Tibial nerve (tissue), 4 donors: ENCODE data around the gene ZNF385B. TPM values are rescaled to one million over a fixed set of nuclear protein-coding genes. Genes with fewer than 3 reads are reported as not detected.

Experiments
- DNase-seq, 2 donors: peaks; one replicate each; pipeline ENCODE4 v3.0.0-alpha.2; 2019; ENCODE audit warnings: low spot score in 2 of 2
- H3K27ac ChIP-seq, 4 donors: fragments of 200-600 bp; sonication (generic) in 3 of 4; one replicate each; pipeline ENCODE4 v1.5.1; 2017 to 2019; ENCODE audit warnings: mild to moderate bottlenecking in 1 of 4
- H3K27me3 ChIP-seq, 2 donors: fragments of 200-600 bp; sonication (generic) in 1 of 2; one replicate each; pipeline versions ENCODE4 v1.5.1 to v1.6.0; 2017 to 2019
- H3K36me3 ChIP-seq, 3 donors: fragments of 200-600 bp; sonication (generic); one replicate each; pipeline ENCODE4 v1.5.1; 2018 to 2019
- H3K4me1 ChIP-seq, 4 donors: fragments of 200-600 bp; sonication (generic) in 3 of 4; one replicate each; pipeline ENCODE4 v1.5.1; 2017 to 2019
- H3K4me3 ChIP-seq, 4 donors: fragments of 200-600 bp; sonication (generic) in 3 of 4; one replicate each; pipeline ENCODE4 v1.5.1; 2017 to 2019; ENCODE audit warnings: mild to moderate bottlenecking in 1 of 4, moderate library complexity in 1 of 4
- H3K9me3 ChIP-seq, 4 donors: fragments of 200-600 bp; sonication (generic) in 3 of 4; one replicate each; pipeline ENCODE4 v1.5.1; 2017 to 2019
- CTCF ChIP-seq, 5 experiments: fragments of 200-600 bp in 3 of 5; fragments of 450-650 bp in 2 of 5; sonication (generic) in 3 of 5; IDR thresholded peaks; one replicate each; pipeline ENCODE4 v1.5.1; 2016 to 2019; ENCODE audit warnings: antibody characterized with exemption in 5 of 5, mild to moderate bottlenecking in 3 of 5, moderate library complexity in 2 of 5
- EP300 ChIP-seq, 2 donors: sonication (generic); formaldehyde crosslinking; IDR thresholded peaks; one replicate each; pipeline ENCODE4 v1.6.1; 2017; ENCODE audit warnings: antibody characterized with exemption in 2 of 2, mild to moderate bottlenecking in 1 of 2
- POLR2A ChIP-seq, 2 donors: fragments of 450-650 bp; IDR thresholded peaks; one replicate each; pipeline ENCODE4 v1.6.1; 2017; ENCODE audit warnings: antibody characterized with exemption in 2 of 2, mild to moderate bottlenecking in 2 of 2, moderate library complexity in 2 of 2
- WGBS, 2 donors: methylation state at CpG; one replicate each; pipeline ENCODE4 v1.1.5; 2018; 5-methylcytosine and 5-hydroxymethylcytosine counted together
- total RNA-seq, 4 donors: library from RNA; depleted of rRNA; stranded (reverse); fragments of >200 nt; gene quantifications; one replicate each; pipeline ENCODE4 v1.1.0, GENCODE V29; 2016

ZNF385B gene
- total RNA-seq, 4 donors from 2014 or later, result 1.2 to 3.9 (median 2.6) TPM

- Histone ChIP-seq H3K4me3 (no peak overlapping the region), H3K4me1 (no peaks in the 10 kb centered on the region), H3K9me3 (no peaks in the 10 kb centered on the region), H3K27ac (no peak overlapping the region), H3K36me3 (no peaks in the 10 kb centered on the region), H3K27me3 (no peaks in the 10 kb centered on the region)
- no peak for TF ChIP-seq EP300 (IDR thresholded peaks at IDR 0.05)
- TF ChIP-seq POLR2A (IDR thresholded peaks at IDR 0.05), result no peak
- no peak for TF ChIP-seq CTCF (IDR thresholded peaks at IDR 0.05)
- WGBS, 2 donors, result 69 to 74% methylated on average over 2 of the region's 2 CpGs
- no peak for DNase-seq
Measured at GRCh38 chr2:179558010-179558934, 303.1 kb downstream of the ZNF385B start.

- no peaks in the 10 kb centered on the region for H3K27me3 ChIP-seq
- WGBS, 2 donors, result 66 to 68% methylated on average over 6 of the region's 6 CpGs
- no peaks in the 10 kb centered on the region for H3K4me1 ChIP-seq
- H3K36me3 ChIP-seq, result no peaks in the 10 kb centered on the region
- no peak overlapping the region for H3K4me3 ChIP-seq
- H3K9me3 ChIP-seq, result no peaks in the 10 kb centered on the region
- TF ChIP-seq POLR2A (IDR thresholded peaks at IDR 0.05), result no peak
- TF ChIP-seq EP300 (IDR thresholded peaks at IDR 0.05), result no peak
- no peak for TF ChIP-seq CTCF (IDR thresholded peaks at IDR 0.05)
- no peak for DNase-seq
- H3K27ac ChIP-seq, result no peak overlapping the region
Measured at GRCh38 chr2:179556425-179556824, 305.0 kb downstream of the ZNF385B start.

GRCh38 chr2:179555691-179556283 is 305.6 kb downstream of the ZNF385B start:
- Histone ChIP-seq H3K36me3 (no peaks in the 10 kb centered on the region), H3K4me3 (no peak overlapping the region), H3K27ac (no peak overlapping the region), H3K27me3 (no peaks in the 10 kb centered on the region), H3K4me1 (no peaks in the 10 kb centered on the region), H3K9me3 (no peaks in the 10 kb centered on the region)
- DNase-seq, result no peak
- TF ChIP-seq POLR2A (IDR thresholded peaks at IDR 0.05) (no peak), EP300 (IDR thresholded peaks at IDR 0.05) (no peak), CTCF (IDR thresholded peaks at IDR 0.05) (no peak)
- 63 to 69% methylated on average over 6 of the region's 6 CpGs for WGBS, 2 donors

- Histone ChIP-seq H3K4me3 (no peak overlapping the region), H3K27ac (no peak overlapping the region), H3K36me3 (no peaks in the 10 kb centered on the region), H3K27me3 (no peaks in the 10 kb centered on the region), H3K9me3 (no peaks in the 10 kb centered on the region), H3K4me1 (no peaks in the 10 kb centered on the region)
- WGBS, 2 donors, result 82 to 83% methylated on average over 4 of the region's 4 CpGs
- no peak for DNase-seq
- no peak for TF ChIP-seq POLR2A (IDR thresholded peaks at IDR 0.05)
- TF ChIP-seq EP300 (IDR thresholded peaks at IDR 0.05), result no peak
- TF ChIP-seq CTCF (IDR thresholded peaks at IDR 0.05), result no peak
Measured at GRCh38 chr2:179554639-179555386, 306.6 kb downstream of the ZNF385B start.
